OCI-M2 (cell line): ENCODE measurements around the gene SLC24A3.
"Not testable (repeated sequence)": the region's sequence is repeated elsewhere in the genome, so short reads cannot be mapped to it uniquely, and the experiment has no call there.

Experiments
- DNase-seq: peaks from one replicate; lab custom pipeline; 2025; ENCODE audit not compliant: unreplicated experiment; lab: John Stamatoyannopoulos, UW

Gene SLC24A3

GRCh38 chr20:19617256-19617655 is 404.8 kb downstream of the SLC24A3 start:
- DNase-seq, result no peak

GRCh38 chr20:19618711-19619110 is 406.3 kb downstream of the SLC24A3 start:
- DNase-seq, result no peak

- no peak for DNase-seq
These were observed 407.5 kb downstream of the SLC24A3 start for GRCh38 chr20:19619904-19620430.

- no peak for DNase-seq
These were observed 408.0 kb downstream of the SLC24A3 start for GRCh38 chr20:19620446-19620845.

- no peak for DNase-seq
These were observed 408.6 kb downstream of the SLC24A3 start for GRCh38 chr20:19621072-19621471.

- DNase-seq, result no peak
These were observed 412.0 kb downstream of the SLC24A3 start for GRCh38 chr20:19624221-19624965.

GRCh38 chr20:19625426-19625825 is 413.0 kb downstream of the SLC24A3 start:
- no peak for DNase-seq

- DNase-seq, result no peak
These were observed 414.5 kb downstream of the SLC24A3 start for GRCh38 chr20:19626896-19627295.

GRCh38 chr20:19628570-19629134 is 416.2 kb downstream of the SLC24A3 start:
- DNase-seq, result no peak

- no peak for DNase-seq
These were observed 419.0 kb downstream of the SLC24A3 start for GRCh38 chr20:19631410-19631809.

- DNase-seq, result no peak
These were observed 421.5 kb downstream of the SLC24A3 start for GRCh38 chr20:19633985-19634384.

GRCh38 chr20:19639471-19640045 is 427.1 kb downstream of the SLC24A3 start:
- DNase-seq, result not testable (repeated sequence)

GRCh38 chr20:19642860-19643259 is 430.4 kb downstream of the SLC24A3 start:
- DNase-seq, result no peak

- DNase-seq, result no peak
These were observed 431.6 kb downstream of the SLC24A3 start for GRCh38 chr20:19644085-19644484.

GRCh38 chr20:19646963-19647362 is 434.5 kb downstream of the SLC24A3 start:
- DNase-seq, result no peak

GRCh38 chr20:19648024-19648423 is 435.6 kb downstream of the SLC24A3 start:
- no peak for DNase-seq

GRCh38 chr20:19649041-19649440 is 436.6 kb downstream of the SLC24A3 start:
- DNase-seq, result no peak

GRCh38 chr20:19652591-19653026 is 440.2 kb downstream of the SLC24A3 start:
- no peak for DNase-seq

- DNase-seq, result no peak
These were observed 440.9 kb downstream of the SLC24A3 start for GRCh38 chr20:19653327-19653726.

GRCh38 chr20:19654921-19655320 is 442.5 kb downstream of the SLC24A3 start:
- DNase-seq, result no peak

GRCh38 chr20:19658137-19658536 is 445.7 kb downstream of the SLC24A3 start:
- no peak for DNase-seq

GRCh38 chr20:19659448-19659847 is 447.0 kb downstream of the SLC24A3 start:
- no peak for DNase-seq
